T-cell (primary cell): ENCODE measurements around the gene MYO5C. TPM values are rescaled to one million over a fixed set of nuclear protein-coding genes. Genes with fewer than 3 reads are reported as not detected.
A peak's percentile ranks its signal among the peaks of the same experiment; 100 is the strongest.
"Not testable (repeated sequence)": the region's sequence is repeated elsewhere in the genome, so short reads cannot be mapped to it uniquely, and the experiment has no call there.

Experiments
- ATAC-seq, 4 experiments: fragments of 200-7000 bp in 3 of 4; fragments of 150-1000 bp in 1 of 4; cut with Tn5 transposase; replicated peaks in 1 of 4; 1 replicate in 3 of 4; 2 replicates in 1 of 4; pipeline ENCODE4 v1.10.0; 2021; ENCODE audit warnings: moderate library complexity in 3 of 4, mild to moderate bottlenecking in 2 of 4, moderate number of reproducible peaks in 1 of 4
- CTCF ChIA-PET, 2 donors: fragments of 300-600 bp; sonication (Branson Sonifier 250); formaldehyde crosslinking; loops; one replicate each; lab custom pipeline; 2022; ENCODE audit warnings: antibody characterized with exemption in 2 of 2; lab: Charles Lee
- POLR2A ChIA-PET, 2 donors: fragments of 300-600 bp; sonication (Branson Sonifier 250); formaldehyde crosslinking; loops; one replicate each; lab custom pipeline; 2022; ENCODE audit warnings: antibody characterized with exemption in 2 of 2; lab: Charles Lee
- DNase-seq, 35 experiments: peaks; one replicate each; pipeline versions ENCODE4 v3.0.0 to v3.0.0-alpha.2; 2013 to 2023
- H3K27ac ChIP-seq: one replicate; pipeline ENCODE4 v1.5.1; 2013; ENCODE audit warnings: low read length
- H3K27me3 ChIP-seq, 2 experiments: replicated peaks in 1 of 2; 1 replicate in 1 of 2; 2 replicates in 1 of 2; pipeline versions ENCODE4 v1.6.1 to v1.7.0; 2013; ENCODE audit warnings: low read length in 1 of 2, mixed read lengths in 1 of 2; ENCODE audit not compliant: control insufficient read depth in 2 of 2, insufficient read depth in 2 of 2; ENCODE audit errors: extremely low read depth in 1 of 2
- H3K36me3 ChIP-seq, 2 donors: 1 replicate in 1 of 2; 2 replicates in 1 of 2; pipeline versions ENCODE4 v1.6.1 to v1.7.0; 2013; ENCODE audit warnings: low read length in 1 of 2; ENCODE audit not compliant: control insufficient read depth in 2 of 2, insufficient read depth in 1 of 2; ENCODE audit errors: extremely low read depth in 1 of 2
- H3K4me1 ChIP-seq, 2 experiments: 1 replicate in 1 of 2; 2 replicates in 1 of 2; pipeline versions ENCODE4 v1.6.1 to v1.7.0; 2013; ENCODE audit warnings: low read length in 2 of 2, mixed read lengths in 1 of 2; ENCODE audit not compliant: insufficient read depth in 2 of 2, control insufficient read depth in 1 of 2; ENCODE audit errors: extremely low read depth in 1 of 2
- H3K4me3 ChIP-seq, 2 donors: 1 replicate in 1 of 2; 2 replicates in 1 of 2; pipeline versions ENCODE4 v1.5.1 to v1.7.0; 2013; ENCODE audit warnings: mild to moderate bottlenecking in 2 of 2, low read length in 1 of 2, moderate library complexity in 1 of 2; ENCODE audit not compliant: control insufficient read depth in 1 of 2; ENCODE audit errors: extremely low read depth in 1 of 2
- H3K9me3 ChIP-seq: 2 replicates; pipeline ENCODE4 v1.7.0; 2013
- H3K27ac Mint-ChIP-seq, 2 donors: one replicate each; pipeline ENCODE4 v1.8.0; 2020 to 2021; ENCODE audit warnings: mild to moderate bottlenecking in 2 of 2, mixed read lengths in 2 of 2
- H3K27me3 Mint-ChIP-seq, 2 donors: one replicate each; pipeline ENCODE4 v1.8.0; 2021 to 2022; ENCODE audit warnings: mixed read lengths in 2 of 2
- H3K36me3 Mint-ChIP-seq: one replicate; pipeline ENCODE4 v1.8.0; 2021; ENCODE audit warnings: mixed read lengths
- H3K4me1 Mint-ChIP-seq, 3 donors: one replicate each; pipeline ENCODE4 v1.8.0; 2020 to 2022; ENCODE audit warnings: mixed read lengths in 3 of 3, mild to moderate bottlenecking in 1 of 3
- H3K4me3 Mint-ChIP-seq, 3 donors: one replicate each; pipeline ENCODE4 v1.8.0; 2020 to 2022; ENCODE audit warnings: mild to moderate bottlenecking in 3 of 3, mixed read lengths in 3 of 3, moderate library complexity in 3 of 3
- H3K9me3 Mint-ChIP-seq, 3 donors: one replicate each; pipeline ENCODE4 v1.8.0; 2020 to 2022; ENCODE audit warnings: mixed read lengths in 3 of 3
- WGBS: methylation state at CpG from one replicate; pipeline ENCODE4 v1.1.5; 2013; ENCODE audit warnings: missing lambda C conversion rate; ENCODE audit not compliant: insufficient coverage; 5-methylcytosine and 5-hydroxymethylcytosine counted together
- total RNA-seq, 35 experiments: library from RNA in 6 of 35; stranded (reverse) in 6 of 35; fragments of 120-200 nt in 1 of 35; gene quantifications; one replicate each; pipeline versions ENCODE4 v1.2.1 to v1.2.4 and lab custom pipeline; 2013 to 2026

Gene MYO5C
- total RNA-seq, 5 donors from 2014 or later (not counting 1 experiment from before 2014, with no cell fraction given) = 0.33 to 0.73 (median 0.53) TPM

DNA sequence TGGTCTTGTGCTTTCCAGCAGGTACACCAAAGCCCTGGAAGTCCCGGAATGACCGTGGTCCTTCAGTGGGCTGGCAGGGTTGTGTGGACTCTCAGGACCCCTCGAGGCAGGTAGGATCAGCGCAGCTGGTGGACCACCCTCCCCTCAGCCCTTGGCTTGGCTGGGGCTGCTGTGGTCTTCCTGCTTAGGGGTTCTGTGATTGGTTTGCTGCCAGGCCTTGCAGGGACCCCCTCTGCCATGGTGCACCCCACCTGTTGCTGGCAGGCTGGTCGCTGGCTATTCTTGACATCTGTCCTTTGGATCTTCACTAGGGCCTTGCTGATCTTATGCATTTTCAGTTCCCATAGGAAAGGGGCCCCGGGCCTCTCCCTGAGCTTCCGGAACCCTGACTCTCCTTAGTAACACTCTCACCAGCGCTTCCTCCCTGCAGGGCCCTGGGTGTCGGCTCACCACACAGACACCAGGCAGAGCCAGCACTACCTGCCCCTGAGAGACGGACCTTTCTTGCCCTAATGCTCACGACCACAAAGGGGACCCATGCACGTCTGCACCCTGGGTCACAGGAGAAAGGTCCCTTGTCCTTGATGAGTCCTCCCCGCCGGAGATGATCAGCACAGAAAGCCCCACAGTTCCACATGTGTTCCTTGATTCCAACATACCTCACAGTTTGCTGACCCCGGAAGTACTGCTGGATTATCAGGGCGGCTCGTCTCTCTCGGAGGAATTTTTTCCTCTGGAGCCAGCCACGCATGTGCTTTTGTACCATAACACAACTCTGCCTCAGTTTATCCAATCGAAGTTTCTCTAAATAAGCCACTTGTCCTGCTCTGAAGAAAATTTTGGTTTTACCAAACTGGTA lies 51.7 kb downstream of the MYO5C start:
- no peak for DNase-seq
- H3K4me3 ChIP-seq = no peak overlapping the region
- WGBS = 82% methylated on average over 16 of the region's 20 CpGs
- no peaks in the 10 kb centered on the region for H3K36me3 Mint-ChIP-seq
- H3K4me3 Mint-ChIP-seq = no peak overlapping the region
- H3K36me3 ChIP-seq = no peaks in the 10 kb centered on the region
- peaks cover 4 to 19% (median 14%) of the 10 kb centered on the region in 3 donors for H3K4me1 Mint-ChIP-seq
- no peaks in the 10 kb centered on the region for H3K27me3 Mint-ChIP-seq
- H3K27ac Mint-ChIP-seq = no peak overlapping the region
- no peaks in the 10 kb centered on the region for H3K9me3 ChIP-seq
- ChIA-PET CTCF (no interaction called here), POLR2A (no interaction called here)
- H3K9me3 Mint-ChIP-seq = no peaks in the 10 kb centered on the region
- no peak for ATAC-seq
- peaks cover 0 to 13% of the 10 kb centered on the region in 2 experiments for H3K27me3 ChIP-seq
- no peak overlapping the region for H3K27ac ChIP-seq
- H3K4me1 ChIP-seq = peaks cover 4 to 12% of the 10 kb centered on the region in 2 experiments

DNA sequence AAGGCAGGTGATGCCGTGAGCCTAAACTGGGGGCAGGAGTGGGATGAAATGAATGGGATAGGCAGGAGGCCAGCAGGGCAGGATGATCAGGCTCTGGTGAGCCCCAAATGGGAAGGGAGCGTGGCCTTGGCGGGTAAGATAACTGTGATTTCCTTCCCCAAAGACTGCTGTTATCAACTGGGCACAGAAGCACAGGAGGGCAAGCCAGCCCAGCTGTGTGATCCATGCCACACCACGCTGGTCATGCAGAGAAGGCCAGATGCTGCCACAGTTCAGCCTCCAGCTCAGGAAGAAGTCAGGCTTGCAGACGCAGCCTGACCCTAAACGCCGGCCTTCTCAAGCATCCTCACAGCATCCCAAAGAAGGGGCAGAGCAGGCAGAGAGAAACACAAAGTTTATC lies 52.3 kb downstream of the MYO5C start:
- H3K9me3 Mint-ChIP-seq = no peaks in the 10 kb centered on the region
- no peak overlapping the region for H3K27ac Mint-ChIP-seq
- H3K4me1 Mint-ChIP-seq = peaks cover 4 to 19% (median 14%) of the 10 kb centered on the region in 3 donors
- no peak overlapping the region for H3K4me3 Mint-ChIP-seq
- H3K27me3 Mint-ChIP-seq = no peaks in the 10 kb centered on the region
- Histone ChIP-seq H3K27ac (no peak overlapping the region), H3K27me3 (peaks cover 0 to 13% of the 10 kb centered on the region in 2 experiments), H3K36me3 (no peaks in the 10 kb centered on the region), H3K4me3 (no peak overlapping the region), H3K9me3 (no peaks in the 10 kb centered on the region), H3K4me1 (peaks cover 4 to 12% of the 10 kb centered on the region in 2 experiments)
- POLR2A ChIA-PET = no interaction called here
- CTCF ChIA-PET = no interaction called here
- ATAC-seq = no peak
- WGBS = 89% methylated on average over 7 of the region's 7 CpGs
- H3K36me3 Mint-ChIP-seq = no peaks in the 10 kb centered on the region
- no peak for DNase-seq

DNA sequence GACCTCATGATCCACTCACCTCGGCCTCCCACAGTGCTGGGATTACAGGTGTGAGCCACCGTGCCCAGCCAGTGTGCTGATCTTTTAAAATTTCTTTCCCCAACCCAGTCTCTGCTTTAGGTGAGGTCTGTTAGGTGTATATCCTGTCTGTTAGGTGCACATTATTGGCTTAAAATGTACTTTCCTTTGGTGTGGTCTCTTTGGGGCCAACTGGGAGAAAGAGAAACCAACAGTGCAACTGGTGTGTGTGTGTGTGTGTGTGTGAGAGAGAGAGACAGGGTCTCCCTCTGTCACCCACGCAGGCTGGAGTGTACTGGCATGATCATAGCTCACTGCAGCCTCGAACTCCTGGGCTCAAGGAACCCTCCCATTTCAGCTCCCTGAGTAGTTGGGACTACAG lies 54.1 kb downstream of the MYO5C start:
- ATAC-seq (peak; percentile 35 to 95 (median 62)), DNase-seq (peak in 1 of 35 experiments; percentile 28)
- Histone ChIP-seq H3K4me3 (no peak overlapping the region), H3K27me3 (peaks cover 0 to 13% of the 10 kb centered on the region in 2 experiments), H3K9me3 (no peaks in the 10 kb centered on the region), H3K36me3 (no peaks in the 10 kb centered on the region), H3K4me1 (peaks cover 4 to 12% of the 10 kb centered on the region in 2 experiments), H3K27ac (no peak overlapping the region)
- H3K4me1 Mint-ChIP-seq = peaks cover 4 to 29% (median 14%) of the 10 kb centered on the region in 3 donors
- no peaks in the 10 kb centered on the region for H3K9me3 Mint-ChIP-seq
- ChIA-PET CTCF (interaction anchor here in 1 of 2 donors (1.2 kb wide), 1 partner anchor 13 kb away, joined by 3 read pairs; no protein-coding TSS in a partner anchor), POLR2A (interaction anchor here (0.6 kb wide), 2 partner anchors 9 to 468 kb away, joined by 5 to 7 read pairs; no protein-coding TSS in a partner anchor)
- no peaks in the 10 kb centered on the region for H3K27me3 Mint-ChIP-seq
- no peaks in the 10 kb centered on the region for H3K36me3 Mint-ChIP-seq
- H3K27ac Mint-ChIP-seq = peak overlapping the region; percentile 39 to 80
- H3K4me3 Mint-ChIP-seq = peak overlapping the region in 1 of 3 donors; percentile 48
- no CpG with 5 or more reads among the region's 4 CpGs for WGBS

DNA sequence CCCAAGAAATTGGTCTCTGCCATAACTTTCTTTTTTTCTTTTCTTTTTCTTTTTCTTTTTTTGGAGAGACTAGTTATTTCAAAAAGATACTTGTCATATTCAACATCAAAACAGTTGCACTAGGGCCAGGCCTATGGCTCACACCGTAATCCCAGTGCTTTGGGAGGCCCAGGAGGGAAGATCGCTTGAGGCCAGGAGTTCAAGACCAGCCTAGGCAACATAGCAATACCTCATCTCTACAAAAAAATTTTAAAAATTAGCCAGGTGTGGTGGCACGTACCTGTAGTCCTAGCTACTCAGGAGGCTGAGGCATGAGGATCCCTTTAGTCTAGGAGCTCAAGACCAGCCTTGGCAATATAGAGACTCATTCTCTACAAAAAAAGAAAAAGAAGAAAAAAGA lies 55.4 kb downstream of the MYO5C start:
- H3K4me1 Mint-ChIP-seq = peaks cover 15 to 40% (median 25%) of the 10 kb centered on the region in 3 donors
- Histone ChIP-seq H3K36me3 (no peaks in the 10 kb centered on the region), H3K4me3 (no peak overlapping the region), H3K9me3 (no peaks in the 10 kb centered on the region), H3K4me1 (peaks cover 14 to 20% of the 10 kb centered on the region in 2 experiments), H3K27ac (no peak overlapping the region), H3K27me3 (peaks cover 0 to 9% of the 10 kb centered on the region in 2 experiments)
- 100% methylated on average over 1 of the region's 3 CpGs for WGBS
- no peaks in the 10 kb centered on the region for H3K36me3 Mint-ChIP-seq
- ChIA-PET CTCF (interaction anchor here (0.5 to 1.2 kb wide), 4 partner anchors 12 to 13 kb away, joined by 3 to 4 read pairs (median 3); no protein-coding TSS in a partner anchor), POLR2A (no interaction called here)
- H3K4me3 Mint-ChIP-seq = no peak overlapping the region
- H3K27me3 Mint-ChIP-seq = no peaks in the 10 kb centered on the region
- no peak overlapping the region for H3K27ac Mint-ChIP-seq
- DNase-seq (no peak), ATAC-seq (no peak)
- no peaks in the 10 kb centered on the region for H3K9me3 Mint-ChIP-seq

DNA sequence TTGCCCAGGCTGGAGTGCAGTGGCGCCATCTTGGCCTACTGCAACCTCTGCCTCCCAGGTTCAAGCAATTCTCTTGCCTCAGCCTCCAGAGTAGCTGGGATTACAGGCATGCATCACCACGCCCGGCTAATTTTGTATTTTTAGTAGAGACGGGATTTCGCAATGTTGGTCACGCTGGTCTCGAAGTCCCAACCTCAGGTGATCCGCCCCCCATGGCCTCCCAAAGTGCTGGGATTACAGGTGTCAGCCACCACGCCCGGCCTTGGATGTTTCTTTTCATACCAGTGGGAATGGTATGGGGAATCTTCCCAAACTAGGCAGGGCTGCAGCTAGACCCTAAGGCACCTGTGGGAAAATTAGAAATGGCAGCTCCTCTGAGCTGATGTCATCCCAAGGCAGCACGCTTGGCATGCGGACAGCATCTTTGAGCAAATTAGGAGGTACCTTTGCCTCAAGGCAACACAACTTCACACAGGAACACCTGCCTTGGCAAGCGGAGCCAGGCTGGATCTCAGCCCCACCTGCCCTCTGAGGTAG lies 56.5 kb downstream of the MYO5C start:
- POLR2A ChIA-PET, H3K27ac Mint-ChIP-seq, ATAC-seq, H3K27ac ChIP-seq, H3K27me3 Mint-ChIP-seq, CTCF ChIA-PET, H3K36me3 ChIP-seq, H3K4me3 Mint-ChIP-seq, DNase-seq, H3K36me3 Mint-ChIP-seq, H3K27me3 ChIP-seq, H3K9me3 Mint-ChIP-seq, H3K9me3 ChIP-seq, H3K4me3 ChIP-seq: not testable (repeated sequence)
- peaks cover 23 to 30% of the 10 kb centered on the region in 2 experiments for H3K4me1 ChIP-seq
- WGBS = 96% methylated on average over 11 of the region's 13 CpGs
- H3K4me1 Mint-ChIP-seq = peaks cover 26 to 48% (median 36%) of the 10 kb centered on the region in 3 donors

DNA sequence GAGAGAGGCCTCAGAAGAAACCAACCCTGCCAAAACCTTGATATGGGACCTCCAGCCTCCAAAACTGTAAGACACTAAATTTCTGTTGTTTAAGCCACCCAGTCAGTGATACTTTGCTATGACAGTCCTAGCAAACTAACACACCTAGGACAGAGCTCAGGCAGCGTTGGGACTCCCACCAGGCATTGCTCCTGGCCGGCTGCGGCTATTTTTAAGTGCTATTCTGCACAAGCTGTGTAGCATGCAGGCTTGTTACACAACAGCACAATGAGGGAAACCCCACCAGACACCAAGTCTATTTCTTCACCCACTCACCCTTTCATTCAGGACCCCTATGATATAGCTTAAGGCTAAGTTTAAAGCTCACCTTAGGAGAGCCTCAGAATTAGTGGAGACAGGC lies 57.5 kb downstream of the MYO5C start:
- peaks cover 35 to 54% (median 45%) of the 10 kb centered on the region in 3 donors for H3K4me1 Mint-ChIP-seq
- ATAC-seq = no peak
- H3K9me3 Mint-ChIP-seq = no peaks in the 10 kb centered on the region
- no peak for DNase-seq
- POLR2A ChIA-PET = no interaction called here
- H3K36me3 ChIP-seq = no peaks in the 10 kb centered on the region
- H3K9me3 ChIP-seq = no peaks in the 10 kb centered on the region
- CTCF ChIA-PET = no interaction called here
- no peak overlapping the region for H3K4me3 Mint-ChIP-seq
- no peak overlapping the region for H3K27ac Mint-ChIP-seq
- no peak overlapping the region for H3K4me3 ChIP-seq
- WGBS = 69% methylated on average over 2 of the region's 3 CpGs
- H3K27ac ChIP-seq = no peak overlapping the region
- H3K27me3 Mint-ChIP-seq = no peaks in the 10 kb centered on the region
- peaks cover 0 to 2% of the 10 kb centered on the region in 2 experiments for H3K27me3 ChIP-seq
- peaks cover 32 to 35% of the 10 kb centered on the region in 2 experiments for H3K4me1 ChIP-seq
- no peaks in the 10 kb centered on the region for H3K36me3 Mint-ChIP-seq
